Stimulated activated CD4-positive, alpha-beta T cell treated with anti-CD3 and anti-CD28 coated beads, TNF-alpha, amount 100 ng/mL, for 4 hours (primary cell): Measurements from ENCODE around the gene EMILIN2.

Experiments
- DNase-seq, 3 experiments: peaks; one replicate each; pipeline ENCODE4 v3.0.0-alpha.2; 2020; ENCODE audit warnings: low read depth in 3 of 3

EMILIN2 gene

DNA sequence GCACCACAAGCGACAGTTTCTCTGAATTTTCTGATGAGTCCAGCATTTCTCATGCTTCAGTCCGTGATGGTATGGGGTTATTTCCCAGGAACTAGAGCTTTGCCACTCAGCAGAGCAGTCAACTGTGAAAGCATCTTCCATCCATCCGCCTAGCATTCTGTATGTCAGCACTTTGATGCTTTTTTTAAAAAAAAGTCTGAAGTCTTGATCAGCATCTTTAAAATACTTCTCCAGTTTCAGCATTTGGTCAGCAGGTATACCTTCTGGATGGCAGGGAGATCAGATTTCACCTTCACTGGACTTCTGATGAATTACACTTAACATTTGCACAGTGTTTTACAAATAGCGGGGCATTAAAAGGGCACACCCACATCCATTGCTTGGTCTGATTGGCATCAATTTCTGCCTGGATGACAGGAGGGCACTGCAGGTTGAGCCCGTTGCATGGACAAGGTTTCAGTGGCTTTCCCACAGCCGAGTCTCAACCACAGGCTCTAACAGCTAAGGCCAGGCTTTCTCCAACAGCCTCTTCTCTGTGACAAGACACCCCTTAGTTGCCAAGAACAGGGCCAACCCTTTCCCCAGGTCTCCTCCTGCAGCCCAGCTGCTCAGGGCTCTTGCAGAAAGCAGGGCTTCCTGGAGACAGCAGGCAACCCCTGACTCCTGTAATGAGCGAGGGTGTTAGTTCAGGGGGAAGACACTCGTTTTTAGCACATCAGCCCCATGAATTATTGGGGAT, 54.0 kb downstream of the EMILIN2 start:
- DNase-seq: no peak

DNA sequence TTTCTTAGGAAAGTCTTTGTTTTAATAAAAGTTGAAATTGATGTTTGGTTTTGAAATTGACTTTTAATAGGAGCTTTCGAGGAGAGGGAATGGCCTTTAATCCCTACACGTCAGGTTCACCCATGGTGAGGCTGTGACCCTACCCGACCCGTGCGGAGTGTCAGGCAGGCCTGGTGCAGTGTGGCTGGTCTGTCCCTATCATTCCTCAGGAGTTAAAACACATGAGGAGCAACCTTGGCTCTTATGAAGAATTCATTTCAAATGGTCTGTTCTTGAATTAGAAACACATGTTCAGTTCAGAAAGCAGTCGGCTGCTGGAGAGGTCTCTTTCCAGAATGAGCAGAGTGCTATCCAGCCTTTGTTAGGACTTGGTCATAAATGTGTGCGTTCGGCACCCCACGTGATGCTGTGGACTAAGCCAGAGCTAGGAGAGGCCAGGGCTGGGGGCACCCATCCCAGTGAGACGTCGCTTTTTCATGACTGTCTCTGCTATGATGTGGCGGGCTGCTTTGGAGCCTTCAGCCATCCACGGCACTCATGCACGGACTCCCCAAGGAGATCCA, 54.7 kb downstream of the EMILIN2 start:
- no peak for DNase-seq

DNA sequence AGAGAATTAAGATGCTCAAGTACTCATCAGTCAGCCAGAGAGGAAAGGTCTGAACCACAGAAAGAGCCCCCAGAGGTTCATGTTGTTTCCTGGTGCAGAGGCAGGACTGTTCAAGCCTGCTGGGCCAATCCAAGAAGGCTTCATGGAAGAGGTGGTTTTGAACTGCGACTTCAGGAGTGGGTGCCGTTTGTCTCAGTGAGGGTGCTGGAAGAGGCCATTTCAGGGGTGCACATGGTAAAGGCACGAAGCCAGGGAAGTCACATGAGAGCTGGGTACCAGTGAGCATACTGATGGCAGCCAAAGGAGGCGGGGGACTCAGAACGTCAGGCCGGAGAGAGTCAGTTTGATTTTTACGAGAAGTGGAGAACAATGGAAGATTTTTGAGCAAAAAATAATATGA, 55.5 kb downstream of the EMILIN2 start:
- no peak for DNase-seq

DNA sequence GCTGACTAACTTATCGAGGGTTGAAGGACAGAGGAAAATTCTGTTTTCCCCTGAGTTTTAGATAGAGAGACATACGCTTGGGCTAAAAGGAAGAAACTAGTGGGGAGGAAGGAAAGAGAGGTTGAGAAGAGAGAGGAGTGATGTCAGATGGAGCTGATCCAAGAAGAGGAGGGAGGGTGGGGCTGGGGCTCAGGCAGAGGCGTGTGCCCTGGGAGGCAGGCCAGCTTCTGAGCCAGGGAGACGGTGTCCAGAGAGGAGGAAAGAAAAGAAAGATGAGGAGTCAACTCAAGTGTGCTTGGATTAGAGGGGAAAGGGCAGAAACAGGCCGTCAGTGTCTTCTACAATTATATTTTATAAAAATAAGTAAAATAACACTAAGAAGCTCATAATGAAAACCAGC, 56.2 kb downstream of the EMILIN2 start:
- DNase-seq: no peak

DNA sequence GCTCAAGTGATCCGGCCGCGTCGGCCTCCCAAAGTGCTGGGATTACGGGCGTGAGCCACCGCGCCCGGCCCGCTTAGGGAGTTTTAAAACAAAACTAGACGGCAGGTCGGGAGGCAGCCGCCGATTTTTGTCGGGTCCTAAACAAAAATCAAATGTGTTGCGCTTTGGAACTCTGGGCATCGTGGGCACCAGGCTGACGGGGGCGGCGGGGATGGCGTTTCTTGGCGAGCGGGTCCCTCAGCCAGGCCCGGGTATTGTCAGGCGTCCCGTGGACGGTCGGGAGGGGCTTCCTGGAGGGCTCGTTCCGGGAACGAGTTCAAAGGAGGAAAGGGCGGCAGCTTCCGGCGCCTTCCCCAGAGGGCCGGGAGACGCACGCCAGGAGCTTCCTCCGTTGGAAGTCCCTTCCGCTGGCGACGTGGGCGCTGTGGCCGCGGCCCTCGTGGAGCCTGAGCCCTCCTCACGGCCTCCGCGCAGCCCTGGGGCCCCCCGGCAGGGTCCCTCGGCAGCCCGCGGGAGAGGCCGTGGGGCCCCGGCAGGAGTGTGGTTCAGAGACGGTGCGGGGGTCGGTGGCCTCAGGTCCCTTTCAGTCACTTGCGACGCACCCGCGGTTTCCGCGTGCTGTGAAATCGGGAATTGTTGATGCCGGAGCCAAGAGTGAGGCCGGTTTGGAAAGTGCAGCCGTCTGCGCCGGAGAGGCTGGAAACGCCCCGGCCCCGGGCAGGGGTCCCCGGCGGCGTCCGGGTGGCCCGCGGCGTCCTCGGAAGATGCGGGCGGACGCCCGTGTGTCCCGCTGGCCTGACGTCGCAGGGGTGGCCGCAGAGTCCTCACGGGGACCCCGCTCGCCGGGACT, 59.3 kb downstream of the EMILIN2 start:
- peak in 1 of 3 experiments; percentile 32 for DNase-seq

- DNase-seq: peak in 2 of 3 experiments; percentile 17 to 39
Measured at GRCh38 chr18:2906704-2907549, 60.1 kb downstream of the EMILIN2 start.

DNA sequence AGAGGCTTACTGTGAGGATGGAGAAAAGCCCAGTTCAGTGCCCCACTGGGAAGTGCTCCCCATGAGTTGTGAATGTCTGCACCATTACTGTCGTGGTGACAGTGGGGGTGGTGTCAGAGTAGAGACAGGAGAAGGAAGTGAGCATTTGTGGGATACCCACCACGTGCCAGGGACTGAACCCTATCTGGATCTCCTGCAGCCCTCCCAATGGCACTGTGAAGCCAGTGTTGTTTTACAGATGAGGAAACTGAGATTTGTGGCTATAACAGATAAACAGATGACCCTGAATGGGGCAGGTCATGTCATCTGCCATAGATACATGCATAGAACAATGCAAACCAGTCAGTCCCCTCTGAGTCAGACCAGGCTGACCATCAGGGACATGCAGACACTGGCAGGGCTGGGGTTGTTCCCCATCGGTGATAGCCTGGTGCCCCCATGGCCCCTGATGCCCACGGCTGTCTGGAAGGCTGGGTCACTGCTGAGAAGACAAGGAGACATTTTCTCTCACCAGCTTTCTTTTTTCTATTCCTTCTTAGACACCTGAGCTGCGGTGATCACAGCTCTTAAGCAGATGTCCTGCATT, 60.8 kb downstream of the EMILIN2 start:
- DNase-seq: no peak

DNA sequence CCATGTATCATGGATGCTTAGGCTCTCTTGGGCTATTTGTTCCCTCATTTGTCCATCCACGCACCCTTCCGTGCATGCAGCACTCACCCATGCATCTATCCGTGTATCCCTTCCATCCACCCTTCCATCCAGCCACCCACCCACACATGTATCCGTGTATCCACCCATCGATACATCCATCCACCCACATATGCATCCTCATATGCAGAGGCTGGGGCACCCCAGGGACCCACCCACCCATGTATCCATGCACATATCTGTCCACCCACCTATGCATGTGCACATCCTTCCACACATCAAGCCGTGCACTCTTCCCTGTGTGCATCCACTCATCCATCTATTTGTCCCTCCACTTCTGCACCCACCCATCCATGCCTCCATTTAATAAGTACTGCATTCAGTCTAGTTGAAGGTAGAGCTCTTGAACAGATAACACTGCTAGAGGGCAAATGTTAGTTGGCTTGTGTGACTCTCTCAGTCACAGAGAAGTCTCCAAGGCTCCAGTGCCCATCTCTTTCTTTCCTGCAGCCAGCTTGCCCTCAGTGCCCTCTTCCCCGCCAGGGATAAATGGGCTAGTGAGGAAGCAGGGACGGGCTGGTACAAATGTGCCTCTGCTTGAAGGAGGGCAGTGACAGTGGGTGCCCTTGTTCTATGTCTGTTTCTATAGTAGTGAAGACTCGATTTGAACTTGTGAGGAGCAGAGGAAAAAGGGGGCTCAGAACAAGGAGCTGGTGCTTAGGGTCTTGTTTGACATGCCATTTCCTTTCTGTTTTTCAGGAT, 61.5 kb downstream of the EMILIN2 start:
- no peak for DNase-seq

DNA sequence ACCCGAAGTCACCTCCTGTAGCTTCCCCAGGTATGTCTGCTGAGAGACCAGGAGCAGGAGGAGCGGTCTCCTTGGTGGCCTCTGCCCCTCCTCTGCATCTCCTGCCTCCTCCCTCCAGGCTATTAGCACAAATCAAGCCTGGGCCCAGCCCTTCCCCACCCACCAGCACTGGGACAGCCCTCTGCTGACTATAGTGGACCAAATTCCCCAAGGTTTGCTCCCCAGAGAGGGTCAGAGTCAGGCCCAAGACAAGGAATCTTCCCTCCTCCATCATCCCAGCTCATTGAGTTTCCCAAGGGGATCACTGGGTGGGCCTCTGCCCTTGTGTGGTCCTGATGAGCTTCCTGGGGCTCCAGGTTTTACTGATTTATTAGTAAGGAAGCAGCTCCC, 62.1 kb downstream of the EMILIN2 start:
- DNase-seq: no peak

DNA sequence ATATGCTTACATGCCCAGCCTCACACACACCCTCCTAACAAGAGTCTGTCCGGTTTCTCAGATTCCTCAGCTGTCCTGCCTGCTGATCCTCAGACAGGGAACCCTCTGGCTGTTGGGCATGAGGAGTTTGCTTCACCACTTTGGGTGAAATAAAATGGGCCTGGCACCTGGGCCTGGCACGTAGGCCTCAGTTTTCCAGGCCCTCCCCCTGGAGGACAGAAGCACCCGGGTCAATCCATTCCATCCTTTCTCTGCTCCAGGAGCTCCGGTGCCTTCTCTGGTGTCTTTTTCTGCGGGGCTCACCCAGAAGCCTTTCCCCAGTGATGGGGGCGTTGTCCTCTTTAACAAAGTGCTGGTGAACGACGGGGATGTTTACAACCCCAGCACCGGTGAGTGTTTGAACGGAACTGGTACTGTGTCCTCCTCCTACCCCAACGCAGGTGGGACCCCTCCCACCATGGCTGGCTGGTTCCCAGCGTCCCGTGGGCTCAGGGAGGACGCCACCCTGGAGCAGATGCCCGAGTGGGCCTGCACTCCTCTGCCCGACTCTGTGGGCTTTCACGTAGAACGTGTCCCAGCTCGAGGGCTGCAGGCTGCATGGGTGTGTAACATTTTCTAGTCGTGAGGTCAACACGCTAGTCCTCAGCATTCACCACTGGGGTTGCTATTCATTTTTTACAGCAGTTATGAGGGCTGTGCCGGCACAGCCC, 62.8 kb downstream of the EMILIN2 start:
- DNase-seq: no peak

GRCh38 chr18:2910261-2910660, 63.5 kb downstream of the EMILIN2 start:
- no peak for DNase-seq

- DNase-seq: no peak
Measured at GRCh38 chr18:2910751-2911425, 64.1 kb downstream of the EMILIN2 start.

- no peak for DNase-seq
Measured at GRCh38 chr18:2911533-2911932, 64.7 kb downstream of the EMILIN2 start.

GRCh38 chr18:2912357-2913299, 65.8 kb downstream of the EMILIN2 start:
- no peak for DNase-seq

DNA sequence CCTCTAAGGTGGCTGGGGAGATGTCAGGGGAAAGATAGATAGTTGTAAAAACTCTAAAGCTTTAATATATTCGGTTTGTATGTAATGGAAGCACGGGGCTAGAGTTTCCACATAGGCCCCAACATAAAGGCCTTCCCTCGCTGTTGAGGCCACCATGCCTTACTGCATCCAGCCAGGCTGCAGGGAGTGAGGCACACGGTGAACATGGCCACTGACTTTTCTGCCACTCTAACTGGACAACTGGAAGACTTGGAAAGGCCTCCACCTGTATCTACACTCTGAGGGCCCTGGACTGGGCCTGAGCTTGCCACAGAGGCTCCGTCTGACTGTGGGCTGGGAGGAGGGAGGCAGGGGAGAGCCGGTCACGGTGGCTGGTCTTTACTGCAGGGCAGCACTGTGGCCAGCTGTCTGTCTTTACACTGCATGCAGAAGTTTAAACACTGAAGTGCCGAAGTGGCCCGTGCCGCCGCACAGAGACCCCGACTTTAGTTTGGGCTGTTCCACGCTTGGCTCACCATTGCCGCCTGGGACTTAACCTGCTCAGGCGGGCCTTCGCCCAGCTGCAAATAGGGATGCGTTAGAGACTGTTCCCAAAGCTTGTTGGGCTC, 66.7 kb downstream of the EMILIN2 start:
- no peak for DNase-seq

DNA sequence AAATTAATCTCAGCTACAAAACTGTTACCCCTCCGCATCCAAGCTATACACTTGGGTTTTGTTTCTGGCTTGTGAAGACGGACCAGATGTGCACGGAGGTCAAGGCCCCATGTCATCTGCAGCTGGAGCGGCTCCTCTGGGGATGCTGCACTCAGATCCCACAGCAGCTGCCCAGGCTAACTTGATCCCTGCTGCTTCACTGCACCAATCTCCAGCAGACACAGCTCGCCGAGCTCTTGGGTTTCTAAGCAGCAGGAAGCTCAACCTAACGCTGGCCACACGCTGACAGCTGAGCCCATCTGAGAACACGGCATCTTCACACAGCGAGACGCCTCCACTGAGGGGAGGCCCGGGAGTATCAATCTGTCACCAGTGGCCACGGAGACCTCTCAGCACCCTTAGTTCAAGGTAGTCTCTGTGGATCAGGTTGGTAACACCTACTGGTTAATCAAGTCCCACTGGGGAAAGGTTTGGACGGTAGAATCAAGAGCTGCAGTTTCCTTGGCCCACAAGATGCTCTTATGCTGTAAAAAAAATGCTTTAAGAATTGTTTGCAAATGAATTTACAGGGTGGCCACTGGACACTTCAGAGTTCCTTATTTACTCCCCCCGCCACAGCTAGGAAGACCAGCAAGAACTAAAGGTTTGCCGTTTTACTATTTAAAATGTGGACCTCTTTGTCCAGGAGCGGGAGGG, 67.5 kb downstream of the EMILIN2 start:
- DNase-seq: no peak

DNA sequence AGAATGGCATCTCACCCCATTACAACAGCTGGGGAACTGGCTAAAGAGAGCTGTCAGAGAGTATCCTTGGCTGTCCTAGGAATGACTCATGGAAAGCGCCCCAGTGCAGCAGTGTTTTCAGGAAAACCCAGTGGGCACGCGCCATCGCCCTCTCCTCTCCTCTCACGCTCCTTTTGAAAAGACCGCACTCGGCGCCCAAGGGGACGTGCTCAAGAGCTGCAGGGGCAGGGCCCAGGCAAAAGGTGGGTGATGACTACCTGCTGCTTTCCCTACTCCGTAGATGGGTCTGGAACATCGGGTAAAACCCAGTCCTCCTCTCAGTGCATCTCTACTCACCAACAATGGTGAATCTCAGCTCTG, 68.1 kb downstream of the EMILIN2 start:
- DNase-seq: no peak
